Measurements from ENCODE around the gene SLC7A7.

DNA sequence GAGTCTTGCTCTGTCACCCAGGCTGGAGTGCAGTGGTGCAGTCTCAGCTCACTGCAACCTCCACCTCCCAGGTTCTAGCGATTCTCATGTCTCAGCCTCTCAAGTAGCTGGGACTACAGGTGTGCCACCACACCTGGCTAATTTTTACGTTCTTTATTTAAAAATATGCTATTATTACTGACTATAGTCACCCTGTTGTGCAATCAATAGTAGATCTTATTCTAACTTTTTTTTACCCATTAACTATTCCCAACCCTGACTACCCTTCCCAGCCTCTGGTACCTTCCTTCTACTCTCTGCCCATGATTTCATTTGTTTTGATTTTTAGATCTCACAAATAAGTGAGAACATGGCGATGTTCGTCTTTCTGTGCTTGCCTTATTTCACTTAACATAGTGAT, 46.3 kb downstream of the SLC7A7 start:
- TF ChIP-seq, protein P1, sequence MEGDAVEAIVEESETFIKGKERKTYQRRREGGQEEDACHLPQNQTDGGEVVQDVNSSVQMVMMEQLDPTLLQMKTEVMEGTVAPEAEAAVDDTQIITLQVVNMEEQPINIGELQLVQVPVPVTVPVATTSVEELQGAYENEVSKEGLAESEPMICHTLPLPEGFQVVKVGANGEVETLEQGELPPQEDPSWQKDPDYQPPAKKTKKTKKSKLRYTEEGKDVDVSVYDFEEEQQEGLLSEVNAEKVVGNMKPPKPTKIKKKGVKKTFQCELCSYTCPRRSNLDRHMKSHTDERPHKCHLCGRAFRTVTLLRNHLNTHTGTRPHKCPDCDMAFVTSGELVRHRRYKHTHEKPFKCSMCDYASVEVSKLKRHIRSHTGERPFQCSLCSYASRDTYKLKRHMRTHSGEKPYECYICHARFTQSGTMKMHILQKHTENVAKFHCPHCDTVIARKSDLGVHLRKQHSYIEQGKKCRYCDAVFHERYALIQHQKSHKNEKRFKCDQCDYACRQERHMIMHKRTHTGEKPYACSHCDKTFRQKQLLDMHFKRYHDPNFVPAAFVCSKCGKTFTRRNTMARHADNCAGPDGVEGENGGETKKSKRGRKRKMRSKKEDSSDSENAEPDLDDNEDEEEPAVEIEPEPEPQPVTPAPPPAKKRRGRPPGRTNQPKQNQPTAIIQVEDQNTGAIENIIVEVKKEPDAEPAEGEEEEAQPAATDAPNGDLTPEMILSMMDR (conservative IDR thresholded peaks at IDR 0.05; ENCODE audit: low read length): no peak
- no peak for TF ChIP-seq EZH2phosphoT487 (IDR thresholded peaks at IDR 0.05; ENCODE audit: borderline replicate concordance)

All from Loucy (cell line).